ENCODE data around the gene FNBP1.
"Not testable (repeated sequence)": the region's sequence is repeated elsewhere in the genome, so short reads cannot be mapped to it uniquely, and the experiment has no call there.

The FNBP1 gene

DNA sequence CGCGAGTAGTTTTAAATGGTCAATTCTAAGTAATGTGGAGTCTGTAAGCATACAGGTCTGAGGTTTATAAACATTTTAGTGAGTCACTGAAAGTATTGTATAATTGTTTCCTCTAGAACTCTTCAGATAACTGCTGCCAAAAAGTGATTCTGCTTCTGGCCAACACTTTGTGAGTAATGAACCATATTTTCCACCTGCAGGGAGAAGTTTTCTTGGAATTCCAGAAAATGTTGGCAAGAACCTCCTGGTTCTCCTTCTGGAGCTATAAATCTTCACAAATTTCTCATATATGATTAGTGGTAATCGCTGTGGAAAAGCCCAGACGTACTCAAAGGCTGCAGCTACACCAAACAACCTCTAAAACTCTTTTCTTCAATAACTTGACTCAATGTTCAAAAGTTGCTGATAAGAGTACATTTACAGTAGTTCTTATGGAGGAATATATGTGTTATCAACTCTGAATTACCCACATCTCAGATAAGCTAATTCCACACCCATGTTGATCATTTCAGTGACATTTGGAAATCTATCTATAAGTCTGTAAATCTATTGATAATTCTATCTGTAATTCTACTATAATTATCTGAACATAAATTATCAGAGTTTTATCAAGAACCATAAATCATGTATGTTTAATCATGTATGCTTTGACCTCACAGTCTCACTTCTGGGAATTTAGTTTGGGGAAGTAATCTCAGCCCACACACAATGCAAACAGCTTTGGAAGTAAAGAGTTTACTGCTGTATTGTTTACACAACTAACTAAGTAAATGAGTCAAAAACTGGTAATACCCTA is 74.1 kb downstream of the FNBP1 start:
- Histone ChIP-seq H3K27ac (ENCODE audit: low read depth, low read length) (no peak overlapping the region), H3K36me3 (ENCODE audit: control insufficient read depth, insufficient read depth, low read length) (no peaks in the 10 kb centered on the region; the same call in 1 of the 2 replicates)

DNA sequence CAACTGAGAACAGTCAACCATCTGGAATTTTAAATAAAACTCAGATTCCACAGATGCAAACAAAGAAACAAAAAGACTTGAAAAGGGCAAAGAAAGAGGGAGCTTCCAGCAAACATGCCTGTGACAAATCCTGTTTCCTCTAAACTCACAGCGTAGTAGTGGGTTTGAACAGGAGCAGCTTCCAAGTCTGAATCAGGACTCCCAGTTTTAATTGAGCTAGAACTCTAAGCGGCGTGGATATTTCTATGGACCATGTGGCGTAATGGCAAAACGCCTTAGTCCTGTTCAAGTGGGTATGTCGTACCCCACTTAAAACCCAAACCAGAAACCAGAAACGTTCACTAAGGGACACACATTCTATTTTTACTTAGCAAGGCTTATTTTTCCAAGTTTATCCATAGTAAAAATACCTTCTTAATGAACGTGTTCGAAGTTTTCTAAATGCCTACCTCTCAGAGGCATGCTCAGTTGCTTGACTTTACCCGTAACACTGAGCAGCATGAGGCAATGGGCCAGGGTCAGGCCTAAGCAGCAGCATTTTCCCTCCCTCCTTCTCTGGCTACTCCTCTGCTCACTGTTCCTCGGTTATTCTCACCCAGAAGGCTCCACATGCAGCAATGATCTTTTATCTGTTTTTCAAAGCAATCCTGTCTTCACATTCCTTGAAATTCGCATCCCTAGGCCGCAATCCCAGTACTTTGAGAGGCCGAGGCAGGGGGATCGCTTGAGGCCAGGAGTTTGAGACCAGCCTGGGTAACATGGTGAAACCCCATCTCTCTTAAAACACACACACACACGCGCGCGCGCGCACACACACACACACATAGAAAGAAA is 77.9 kb downstream of the FNBP1 start:
- peak overlapping the region; percentile 49 for H3K9ac ChIP-seq (ENCODE audit: low read depth, low read length)
- no peaks in the 10 kb centered on the region for H3K36me3 ChIP-seq (ENCODE audit: control insufficient read depth, insufficient read depth, low read length)
- no peaks in the 10 kb centered on the region for H3K9me3 ChIP-seq (ENCODE audit: control insufficient read depth, insufficient read depth, low read length)
- H3K27me3 ChIP-seq (ENCODE audit: control insufficient read depth, insufficient read depth, low read length) = no peaks in the 10 kb centered on the region
- H3K4me3 ChIP-seq (ENCODE audit: low read depth, low read length) = no peak overlapping the region
- peaks cover 43% of the 10 kb centered on the region for H3K4me1 ChIP-seq (ENCODE audit: control insufficient read depth, insufficient read depth, low read length)
- H3K27ac ChIP-seq (ENCODE audit: low read depth, low read length) = peak overlapping the region; percentile 88

More for the DNA sequence above, 74.1 kb downstream of the FNBP1 start:
- H3K27me3 ChIP-seq (ENCODE audit: control insufficient read depth, insufficient read depth, low read length) = no peaks in the 10 kb centered on the region
- H3K9me3 ChIP-seq (ENCODE audit: control insufficient read depth, insufficient read depth, low read length) = no peaks in the 10 kb centered on the region
- no peak overlapping the region for H3K4me3 ChIP-seq (ENCODE audit: low read depth, low read length)
- H3K4me1 ChIP-seq (ENCODE audit: control insufficient read depth, insufficient read depth, low read length) = peaks cover 22% of the 10 kb centered on the region
- no peak overlapping the region for H3K9ac ChIP-seq (ENCODE audit: low read depth, low read length)

DNA sequence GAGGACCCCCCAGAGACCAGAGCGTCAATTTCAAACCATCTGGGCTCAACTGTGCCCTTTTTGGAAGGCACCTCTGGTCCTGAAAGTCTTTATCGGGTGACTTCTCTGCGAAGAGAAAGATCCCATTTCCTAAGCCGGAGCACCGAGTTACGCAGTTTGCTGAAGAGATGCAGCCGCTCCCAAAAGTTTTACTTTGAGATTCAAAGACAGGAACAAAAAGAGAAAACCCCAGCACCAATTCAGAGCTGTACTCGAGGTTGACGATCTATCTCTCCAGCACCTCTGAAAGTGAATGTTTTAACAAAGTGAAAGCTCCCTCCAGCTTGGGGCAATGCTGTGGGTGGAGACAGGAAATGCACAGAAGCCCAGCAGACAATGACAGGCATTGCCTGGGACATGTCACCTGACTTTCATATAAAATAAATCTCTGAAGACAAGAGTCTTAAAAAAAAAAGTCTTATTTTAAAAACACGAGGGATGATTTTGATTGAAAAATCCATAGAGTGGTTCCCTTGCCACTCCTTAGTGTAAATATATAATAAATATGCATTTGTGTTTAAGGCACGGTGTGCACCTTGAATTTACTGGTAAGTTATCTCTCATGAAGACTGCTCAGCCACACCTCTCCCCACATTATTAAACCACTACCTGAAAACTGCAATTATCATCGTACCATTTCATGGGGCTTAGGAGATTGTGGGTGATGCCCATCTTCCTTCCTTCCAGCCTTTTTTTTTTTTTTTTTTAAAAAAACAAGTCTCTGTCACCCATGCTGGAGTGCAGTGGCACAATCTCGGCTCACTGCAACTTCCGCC is 79.9 kb downstream of the FNBP1 start:
- no peaks in the 10 kb centered on the region for H3K27me3 ChIP-seq (ENCODE audit: control insufficient read depth, insufficient read depth, low read length)
- H3K9ac ChIP-seq (ENCODE audit: low read depth, low read length) = peak overlapping the region; percentile 56
- H3K27ac ChIP-seq (ENCODE audit: low read depth, low read length) = peak overlapping the region; percentile 88
- H3K36me3 ChIP-seq (ENCODE audit: control insufficient read depth, insufficient read depth, low read length) = no peaks in the 10 kb centered on the region
- no peaks in the 10 kb centered on the region for H3K9me3 ChIP-seq (ENCODE audit: control insufficient read depth, insufficient read depth, low read length)
- H3K4me1 ChIP-seq (ENCODE audit: control insufficient read depth, insufficient read depth, low read length) = peaks cover 43% of the 10 kb centered on the region
- H3K4me3 ChIP-seq (ENCODE audit: low read depth, low read length) = peak overlapping the region; percentile 49

DNA sequence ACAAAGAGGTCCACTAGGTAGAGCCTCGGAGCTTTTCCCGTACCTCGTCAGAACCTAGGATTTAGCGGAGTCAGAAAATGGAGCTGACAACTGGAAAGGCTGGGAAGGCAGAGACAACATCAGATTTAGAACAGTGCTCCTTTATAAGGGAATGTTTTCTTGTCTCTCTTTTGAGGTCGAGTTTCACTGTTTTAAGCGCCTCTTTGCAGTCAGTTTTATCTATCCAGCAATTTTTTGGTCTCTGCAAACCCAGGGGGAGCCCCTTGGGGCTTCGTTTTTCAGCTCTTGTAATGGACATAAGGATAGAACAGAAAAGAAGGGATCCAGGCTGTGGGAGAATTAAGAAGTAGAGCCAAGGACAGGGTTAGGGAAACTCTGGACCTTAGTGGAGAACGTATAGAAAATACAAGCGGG is 80.5 kb downstream of the FNBP1 start:
- H3K9me3 ChIP-seq (ENCODE audit: control insufficient read depth, insufficient read depth, low read length) = no peaks in the 10 kb centered on the region
- H3K36me3 ChIP-seq (ENCODE audit: control insufficient read depth, insufficient read depth, low read length) = 0 out of 2 replicates have a peak, but pooled peaks cover 4% of the 10 kb centered on the region
- peak overlapping the region; percentile 88 for H3K27ac ChIP-seq (ENCODE audit: low read depth, low read length)
- H3K4me1 ChIP-seq (ENCODE audit: control insufficient read depth, insufficient read depth, low read length) = peaks cover 43% of the 10 kb centered on the region
- peak overlapping the region; percentile 56 for H3K9ac ChIP-seq (ENCODE audit: low read depth, low read length)
- no peaks in the 10 kb centered on the region for H3K27me3 ChIP-seq (ENCODE audit: control insufficient read depth, insufficient read depth, low read length)
- H3K4me3 ChIP-seq (ENCODE audit: low read depth, low read length) = peak overlapping the region; percentile 49

DNA sequence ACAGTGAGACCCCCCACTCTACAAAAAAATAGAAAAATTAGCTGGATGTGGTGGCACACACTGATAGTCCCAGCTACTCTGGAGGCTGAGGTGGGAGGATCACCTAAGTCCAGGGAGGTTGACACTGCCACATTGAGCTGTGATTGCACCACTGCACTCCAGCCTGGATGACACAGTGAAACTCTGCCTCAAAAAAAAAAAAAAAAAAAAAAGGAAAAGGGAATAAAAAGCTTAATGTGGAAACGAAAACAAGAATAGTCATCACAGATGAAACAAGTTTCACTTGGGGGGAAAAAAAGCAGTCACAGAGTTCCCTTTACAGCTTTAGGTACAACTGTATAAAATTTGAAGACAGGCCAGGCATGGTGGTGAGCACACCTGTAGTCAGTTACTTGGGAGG is 84.2 kb downstream of the FNBP1 start:
- no peak overlapping the region for H3K9ac ChIP-seq (ENCODE audit: low read depth, low read length)
- H3K36me3 ChIP-seq (ENCODE audit: control insufficient read depth, insufficient read depth, low read length) = peaks cover 16% of the 10 kb centered on the region
- H3K4me1 ChIP-seq (ENCODE audit: control insufficient read depth, insufficient read depth, low read length) = peaks cover 20% of the 10 kb centered on the region
- no peak overlapping the region for H3K27ac ChIP-seq (ENCODE audit: low read depth, low read length)
- H3K4me3 ChIP-seq (ENCODE audit: low read depth, low read length) = no peak overlapping the region
- no peaks in the 10 kb centered on the region for H3K27me3 ChIP-seq (ENCODE audit: control insufficient read depth, insufficient read depth, low read length)
- no peaks in the 10 kb centered on the region for H3K9me3 ChIP-seq (ENCODE audit: control insufficient read depth, insufficient read depth, low read length)

- H3K4me1 ChIP-seq (ENCODE audit: control insufficient read depth, insufficient read depth, low read length) = no peaks in the 10 kb centered on the region
- no peak overlapping the region for H3K27ac ChIP-seq (ENCODE audit: low read depth, low read length)
- peaks cover 21% of the 10 kb centered on the region for H3K36me3 ChIP-seq (ENCODE audit: control insufficient read depth, insufficient read depth, low read length)
- no peak overlapping the region for H3K9ac ChIP-seq (ENCODE audit: low read depth, low read length)
- H3K4me3 ChIP-seq (ENCODE audit: low read depth, low read length) = no peak overlapping the region
- no peaks in the 10 kb centered on the region for H3K27me3 ChIP-seq (ENCODE audit: control insufficient read depth, insufficient read depth, low read length)
- no peaks in the 10 kb centered on the region for H3K9me3 ChIP-seq (ENCODE audit: control insufficient read depth, insufficient read depth, low read length)
These were observed 88.0 kb downstream of the FNBP1 start for GRCh38 chr9:129954868-129955550.

DNA sequence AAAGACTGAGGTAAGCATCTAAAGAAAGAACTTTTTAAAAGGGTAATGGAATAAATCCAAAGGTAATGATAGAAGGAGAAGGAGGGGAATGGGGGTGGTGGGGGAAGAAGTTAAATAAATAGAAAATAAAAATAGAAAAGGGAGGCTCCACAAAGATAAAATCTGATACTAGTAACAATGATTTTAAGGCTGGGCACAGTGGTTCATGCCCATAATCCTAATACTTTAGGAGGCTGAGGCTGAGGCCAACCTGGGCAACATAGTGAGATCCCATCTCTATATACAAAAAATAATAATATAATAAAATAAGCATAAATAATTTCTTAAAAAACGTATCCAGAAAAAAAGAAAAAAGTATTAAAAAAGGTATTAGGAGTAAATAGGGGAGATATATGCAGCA is 89.3 kb downstream of the FNBP1 start:
- Histone ChIP-seq H3K4me3 (ENCODE audit: low read depth, low read length) (no peak overlapping the region), H3K27me3 (ENCODE audit: control insufficient read depth, insufficient read depth, low read length) (no peaks in the 10 kb centered on the region), H3K36me3 (ENCODE audit: control insufficient read depth, insufficient read depth, low read length) (peaks cover 21% of the 10 kb centered on the region), H3K9me3 (ENCODE audit: control insufficient read depth, insufficient read depth, low read length) (no peaks in the 10 kb centered on the region), H3K9ac (ENCODE audit: low read depth, low read length) (no peak overlapping the region), H3K4me1 (ENCODE audit: control insufficient read depth, insufficient read depth, low read length) (no peaks in the 10 kb centered on the region), H3K27ac (ENCODE audit: low read depth, low read length) (no peak overlapping the region)

DNA sequence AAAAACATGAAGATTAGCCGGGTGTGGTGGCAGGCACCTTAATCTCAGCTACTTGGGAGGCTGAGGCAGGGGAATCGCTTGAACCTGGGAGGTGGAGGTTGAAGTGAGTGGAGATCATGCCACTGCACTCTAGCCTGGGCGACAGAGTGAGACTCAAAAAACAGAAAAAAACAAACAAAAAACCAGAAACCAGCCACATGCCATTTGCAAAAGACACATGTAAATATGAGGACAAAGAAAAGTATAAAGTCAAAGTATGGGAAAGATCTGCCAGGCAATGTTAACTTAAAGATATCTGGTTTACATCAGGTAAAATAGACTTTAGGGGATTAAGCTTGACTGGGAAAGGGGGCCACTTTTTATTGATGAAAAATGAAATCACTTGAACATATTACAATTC is 90.7 kb downstream of the FNBP1 start:
- Histone ChIP-seq H3K27ac (ENCODE audit: low read depth, low read length) (no peak overlapping the region), H3K9ac (ENCODE audit: low read depth, low read length) (no peak overlapping the region), H3K4me3 (ENCODE audit: low read depth, low read length) (no peak overlapping the region), H3K27me3 (ENCODE audit: control insufficient read depth, insufficient read depth, low read length) (no peaks in the 10 kb centered on the region), H3K9me3 (ENCODE audit: control insufficient read depth, insufficient read depth, low read length) (no peaks in the 10 kb centered on the region), H3K36me3 (ENCODE audit: control insufficient read depth, insufficient read depth, low read length) (peaks cover 16% of the 10 kb centered on the region), H3K4me1 (ENCODE audit: control insufficient read depth, insufficient read depth, low read length) (no peaks in the 10 kb centered on the region)

GRCh38 chr9:129949821-129950220 is 93.2 kb downstream of the FNBP1 start:
- Histone ChIP-seq H3K9me3 (ENCODE audit: control insufficient read depth, insufficient read depth, low read length) (no peaks in the 10 kb centered on the region), H3K27ac (ENCODE audit: low read depth, low read length) (no peak overlapping the region), H3K27me3 (ENCODE audit: control insufficient read depth, insufficient read depth, low read length) (no peaks in the 10 kb centered on the region), H3K4me3 (ENCODE audit: low read depth, low read length) (no peak overlapping the region), H3K9ac (ENCODE audit: low read depth, low read length) (no peak overlapping the region), H3K36me3 (ENCODE audit: control insufficient read depth, insufficient read depth, low read length) (0 out of 2 replicates have a peak, but pooled peaks cover 5% of the 10 kb centered on the region), H3K4me1 (ENCODE audit: control insufficient read depth, insufficient read depth, low read length) (no peaks in the 10 kb centered on the region)

GRCh38 chr9:129948626-129949025 is 94.4 kb downstream of the FNBP1 start:
- not testable (repeated sequence) for H3K36me3 ChIP-seq (ENCODE audit: control insufficient read depth, insufficient read depth, low read length); H3K4me3 ChIP-seq (ENCODE audit: low read depth, low read length); H3K9me3 ChIP-seq (ENCODE audit: control insufficient read depth, insufficient read depth, low read length); H3K27ac ChIP-seq (ENCODE audit: low read depth, low read length); H3K27me3 ChIP-seq (ENCODE audit: control insufficient read depth, insufficient read depth, low read length); H3K4me1 ChIP-seq (ENCODE audit: control insufficient read depth, insufficient read depth, low read length); H3K9ac ChIP-seq (ENCODE audit: low read depth, low read length)

Measured in HUES48 (cell line).